Lower leg skin (tissue), 4 donors: ENCODE measurements around the gene SYNGAP1. TPM values are rescaled to one million over a fixed set of nuclear protein-coding genes. Genes with fewer than 3 reads are reported as not detected.
A peak's percentile ranks its signal among the peaks of the same experiment; 100 is the strongest.

Source experiments
- DNase-seq, 2 donors: peaks; one replicate each; pipeline ENCODE4 v3.0.0-alpha.2; 2019; ENCODE audit warnings: low spot score in 2 of 2
- H3K4me3 ChIP-seq: fragments of 200-600 bp; sonication (generic); 2 replicates; pipeline ENCODE4 v1.5.1; 2017; ENCODE audit warnings: mild to moderate bottlenecking, low read depth; ENCODE audit not compliant: poor library complexity, severe bottlenecking
- CTCF ChIP-seq, 3 donors: fragments of 450-650 bp; IDR thresholded peaks; one replicate each; pipeline ENCODE4 v1.5.1; 2016; ENCODE audit warnings: antibody characterized with exemption in 3 of 3, mild to moderate bottlenecking in 3 of 3, moderate library complexity in 2 of 3
- POLR2A ChIP-seq, 2 donors: fragments of 450-650 bp; IDR thresholded peaks; one replicate each; pipeline ENCODE4 v1.6.1; 2016 to 2017; ENCODE audit warnings: antibody characterized with exemption in 2 of 2, mild to moderate bottlenecking in 1 of 2, moderate library complexity in 1 of 2
- WGBS, 2 donors: methylation state at CpG; one replicate each; pipeline ENCODE4 v1.1.5; 2018; 5-methylcytosine and 5-hydroxymethylcytosine counted together
- intact Hi-C: fragments of 100-400 bp; cut with DNase I; formaldehyde crosslinking; loops from one replicate; pipeline ENCODE4 v1.15.0; 2023; ENCODE audit warnings: low total_unique reads
- total RNA-seq, 4 donors: library from RNA; depleted of rRNA; stranded (reverse); fragments of >200 nt; gene quantifications; one replicate each; pipeline ENCODE4 v1.1.0, GENCODE V29; 2016

SYNGAP1 gene
- total RNA-seq, 4 donors from 2014 or later = 7.5 to 21.1 (median 9.4) TPM

GRCh38 chr6:33417903-33418689, 1.8 kb upstream of the SYNGAP1 start, which contains the start of gene CUTA:
TSS of gene CUTA (minus strand) at chr6:33418107. CDS start at chr6:33418000, 107 bp downstream.
- TF ChIP-seq CTCF (IDR thresholded peaks at IDR 0.05) = no peak
- peak in 1 of 2 donors; percentile 8 for TF ChIP-seq POLR2A (IDR thresholded peaks at IDR 0.05)
- 0 to 1% methylated on average over 31 to 41 of the region's 51 CpGs for WGBS, 2 donors
- peak within 1 kb of the TSS; percentile 30 for H3K4me3 ChIP-seq
- intact Hi-C loops = no loop called here
- DNase-seq = peak; percentile 100

GRCh38 chr6:33418690-33419291, 1.1 kb upstream of the SYNGAP1 start:
- 39 to 42% methylated on average over 8 of the region's 8 CpGs for WGBS, 2 donors
- no peak for DNase-seq
- TF ChIP-seq CTCF (IDR thresholded peaks at IDR 0.05) (no peak), POLR2A (IDR thresholded peaks at IDR 0.05) (no peak)
- H3K4me3 ChIP-seq = no peak overlapping the region
- intact Hi-C loops = no loop called here

GRCh38 chr6:33420491-33421343, 852 bp downstream of the SYNGAP1 start:
- no peak overlapping the region for H3K4me3 ChIP-seq
- WGBS, 2 donors = 68 to 74% methylated on average over 6 of the region's 6 CpGs
- intact Hi-C loops = no loop called here
- DNase-seq = no peak
- no peak for TF ChIP-seq POLR2A (IDR thresholded peaks at IDR 0.05)
- TF ChIP-seq CTCF (IDR thresholded peaks at IDR 0.05) = no peak

- no peak overlapping the region for H3K4me3 ChIP-seq
- 77 to 83% methylated on average over 2 of the region's 2 CpGs for WGBS, 2 donors
- intact Hi-C loops = no loop called here
- no peak for TF ChIP-seq CTCF (IDR thresholded peaks at IDR 0.05)
- TF ChIP-seq POLR2A (IDR thresholded peaks at IDR 0.05) = no peak
- no peak for DNase-seq
These were observed 1.4 kb downstream of the SYNGAP1 start for GRCh38 chr6:33421344-33421643.

- H3K4me3 ChIP-seq = no peak overlapping the region
- intact Hi-C loops = no loop called here
- no peak for TF ChIP-seq POLR2A (IDR thresholded peaks at IDR 0.05)
- no peak for TF ChIP-seq CTCF (IDR thresholded peaks at IDR 0.05)
- DNase-seq = no peak
- 96 to 100% methylated on average over 2 of the region's 2 CpGs for WGBS, 2 donors
These were observed 3.9 kb downstream of the SYNGAP1 start for GRCh38 chr6:33423777-33424176.
